ENCODE results near the gene TRMT2A.

The TRMT2A gene

DNA sequence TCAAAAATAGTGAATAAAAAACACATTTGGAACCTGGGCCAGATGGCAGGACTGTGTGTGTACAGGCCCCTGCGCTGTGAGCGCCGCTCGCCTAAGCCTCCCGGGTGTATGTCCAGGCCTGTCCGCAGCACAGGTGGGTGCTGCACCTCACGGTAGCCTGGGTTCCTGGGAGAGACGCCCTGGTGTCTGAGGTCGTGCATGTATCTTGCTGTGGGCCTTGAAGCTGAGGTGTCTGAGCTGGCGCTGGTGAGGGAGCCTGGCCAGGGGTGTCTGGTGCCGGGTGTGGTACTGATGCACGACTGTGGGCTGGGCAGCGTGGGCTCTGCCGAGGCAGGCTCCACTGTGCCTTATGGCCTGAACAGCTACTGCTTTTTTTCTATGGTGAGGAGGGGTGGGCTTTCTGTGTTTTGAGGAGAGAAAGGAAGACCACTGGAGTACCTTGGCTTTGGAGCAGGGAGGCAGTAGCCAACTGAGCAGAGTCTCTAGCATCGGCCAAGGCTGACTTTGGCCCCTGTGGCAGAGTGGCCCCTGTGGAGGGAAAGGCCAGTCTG is 10.4 kb upstream of the TRMT2A start:
- Histone ChIP-seq H3K9ac (ENCODE audit: low read depth, low read length) (no peak overlapping the region), H3K27me3 (ENCODE audit: insufficient read depth, low read length, poor library complexity) (no peaks in the 10 kb centered on the region), H3K36me3 (ENCODE audit: insufficient read depth, low read length) (peaks cover 55% of the 10 kb centered on the region), H3K27ac (ENCODE audit: low read length) (no peak overlapping the region), H3K79me2 (ENCODE audit: insufficient read depth, low read length) (peaks cover 32% of the 10 kb centered on the region), H2AFZ (ENCODE audit: low read depth, low read length) (no peak overlapping the region), H3K9me3 (ENCODE audit: insufficient read depth, low read length, severe bottlenecking) (no peaks in the 10 kb centered on the region), H3K4me2 (ENCODE audit: insufficient read depth, low read length) (no peak overlapping the region), H4K20me1 (ENCODE audit: insufficient read depth, low read length) (peaks cover 78% of the 10 kb centered on the region), H3K4me1 (ENCODE audit: insufficient read depth, low read length) (peaks cover 10% of the 10 kb centered on the region), H3K4me3 (ENCODE audit: low read depth in 1 of 2, low read length in 2 of 2) (no peak overlapping the region)
- TF ChIP-seq, protein P1, sequence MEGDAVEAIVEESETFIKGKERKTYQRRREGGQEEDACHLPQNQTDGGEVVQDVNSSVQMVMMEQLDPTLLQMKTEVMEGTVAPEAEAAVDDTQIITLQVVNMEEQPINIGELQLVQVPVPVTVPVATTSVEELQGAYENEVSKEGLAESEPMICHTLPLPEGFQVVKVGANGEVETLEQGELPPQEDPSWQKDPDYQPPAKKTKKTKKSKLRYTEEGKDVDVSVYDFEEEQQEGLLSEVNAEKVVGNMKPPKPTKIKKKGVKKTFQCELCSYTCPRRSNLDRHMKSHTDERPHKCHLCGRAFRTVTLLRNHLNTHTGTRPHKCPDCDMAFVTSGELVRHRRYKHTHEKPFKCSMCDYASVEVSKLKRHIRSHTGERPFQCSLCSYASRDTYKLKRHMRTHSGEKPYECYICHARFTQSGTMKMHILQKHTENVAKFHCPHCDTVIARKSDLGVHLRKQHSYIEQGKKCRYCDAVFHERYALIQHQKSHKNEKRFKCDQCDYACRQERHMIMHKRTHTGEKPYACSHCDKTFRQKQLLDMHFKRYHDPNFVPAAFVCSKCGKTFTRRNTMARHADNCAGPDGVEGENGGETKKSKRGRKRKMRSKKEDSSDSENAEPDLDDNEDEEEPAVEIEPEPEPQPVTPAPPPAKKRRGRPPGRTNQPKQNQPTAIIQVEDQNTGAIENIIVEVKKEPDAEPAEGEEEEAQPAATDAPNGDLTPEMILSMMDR (IDR thresholded peaks at IDR 0.05; ENCODE audit: borderline replicate concordance, extremely low read depth, low read length, poor library complexity, severe bottlenecking), result no peak
- TF ChIP-seq EZH2 (IDR thresholded peaks at IDR 0.05; ENCODE audit: borderline replicate concordance, low read depth, low read length, severe bottlenecking), result no peak
- DNase-seq, result no peak
- no peak for ATAC-seq (ENCODE audit: insufficient read depth, low read depth)

DNA sequence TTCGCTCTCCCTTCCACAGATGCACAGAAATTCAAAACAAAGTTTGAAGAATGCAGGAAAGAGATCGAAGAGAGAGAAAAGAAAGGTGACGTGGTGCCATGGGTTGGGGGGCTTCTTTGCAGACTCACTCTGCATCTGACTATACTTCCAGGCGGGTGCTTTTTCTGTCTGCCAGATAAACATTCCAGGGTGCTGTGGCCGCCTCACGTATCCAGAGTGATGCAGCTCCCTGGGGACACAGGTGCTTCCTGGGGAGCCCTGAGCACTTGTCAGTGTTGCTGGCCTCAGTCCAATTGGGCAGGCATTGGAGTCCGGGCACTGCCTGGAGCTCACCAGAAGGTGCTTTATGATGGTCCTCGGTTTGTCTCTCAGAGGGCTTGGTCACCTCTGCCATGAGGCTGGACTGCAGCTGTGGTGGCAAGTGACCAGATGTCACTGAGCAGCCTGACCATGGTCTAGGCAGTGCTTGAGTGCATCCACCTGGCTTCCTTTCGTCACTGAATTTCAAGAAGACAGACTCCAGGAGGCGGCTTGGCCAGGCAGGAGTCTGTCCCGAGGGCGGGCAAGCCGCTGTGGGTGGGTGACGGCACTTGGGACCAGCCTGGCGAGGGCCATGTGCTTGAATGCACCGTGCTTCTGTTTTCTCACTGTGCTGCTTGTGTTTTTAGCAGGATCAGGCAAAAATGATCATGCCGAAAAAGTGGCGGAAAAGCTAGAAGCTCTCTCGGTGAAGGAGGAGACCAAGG is 9.4 kb upstream of the TRMT2A start:
- peaks cover 16% of the 10 kb centered on the region for H3K4me1 ChIP-seq (ENCODE audit: insufficient read depth, low read length)
- DNase-seq, result no peak
- no peaks in the 10 kb centered on the region for H3K9me3 ChIP-seq (ENCODE audit: insufficient read depth, low read length, severe bottlenecking)
- H3K27me3 ChIP-seq (ENCODE audit: insufficient read depth, low read length, poor library complexity), result no peaks in the 10 kb centered on the region
- H3K4me2 ChIP-seq (ENCODE audit: insufficient read depth, low read length), result no peak overlapping the region
- H4K20me1 ChIP-seq (ENCODE audit: insufficient read depth, low read length), result peaks cover 84% of the 10 kb centered on the region
- H3K4me3 ChIP-seq (ENCODE audit: low read depth in 1 of 2, low read length in 2 of 2), result no peak overlapping the region
- peaks cover 35% of the 10 kb centered on the region for H3K79me2 ChIP-seq (ENCODE audit: insufficient read depth, low read length)
- no peak for ATAC-seq (ENCODE audit: insufficient read depth, low read depth)
- H3K27ac ChIP-seq (ENCODE audit: low read length), result no peak overlapping the region
- TF ChIP-seq, protein P1 (IDR thresholded peaks at IDR 0.05; ENCODE audit: borderline replicate concordance, extremely low read depth, low read length, poor library complexity, severe bottlenecking), result no peak
- TF ChIP-seq EZH2 (IDR thresholded peaks at IDR 0.05; ENCODE audit: borderline replicate concordance, low read depth, low read length, severe bottlenecking), result no peak
- no peak overlapping the region for H3K9ac ChIP-seq (ENCODE audit: low read depth, low read length)
- H3K36me3 ChIP-seq (ENCODE audit: insufficient read depth, low read length), result peaks cover 64% of the 10 kb centered on the region
- no peak overlapping the region for H2AFZ ChIP-seq (ENCODE audit: low read depth, low read length)

DNA sequence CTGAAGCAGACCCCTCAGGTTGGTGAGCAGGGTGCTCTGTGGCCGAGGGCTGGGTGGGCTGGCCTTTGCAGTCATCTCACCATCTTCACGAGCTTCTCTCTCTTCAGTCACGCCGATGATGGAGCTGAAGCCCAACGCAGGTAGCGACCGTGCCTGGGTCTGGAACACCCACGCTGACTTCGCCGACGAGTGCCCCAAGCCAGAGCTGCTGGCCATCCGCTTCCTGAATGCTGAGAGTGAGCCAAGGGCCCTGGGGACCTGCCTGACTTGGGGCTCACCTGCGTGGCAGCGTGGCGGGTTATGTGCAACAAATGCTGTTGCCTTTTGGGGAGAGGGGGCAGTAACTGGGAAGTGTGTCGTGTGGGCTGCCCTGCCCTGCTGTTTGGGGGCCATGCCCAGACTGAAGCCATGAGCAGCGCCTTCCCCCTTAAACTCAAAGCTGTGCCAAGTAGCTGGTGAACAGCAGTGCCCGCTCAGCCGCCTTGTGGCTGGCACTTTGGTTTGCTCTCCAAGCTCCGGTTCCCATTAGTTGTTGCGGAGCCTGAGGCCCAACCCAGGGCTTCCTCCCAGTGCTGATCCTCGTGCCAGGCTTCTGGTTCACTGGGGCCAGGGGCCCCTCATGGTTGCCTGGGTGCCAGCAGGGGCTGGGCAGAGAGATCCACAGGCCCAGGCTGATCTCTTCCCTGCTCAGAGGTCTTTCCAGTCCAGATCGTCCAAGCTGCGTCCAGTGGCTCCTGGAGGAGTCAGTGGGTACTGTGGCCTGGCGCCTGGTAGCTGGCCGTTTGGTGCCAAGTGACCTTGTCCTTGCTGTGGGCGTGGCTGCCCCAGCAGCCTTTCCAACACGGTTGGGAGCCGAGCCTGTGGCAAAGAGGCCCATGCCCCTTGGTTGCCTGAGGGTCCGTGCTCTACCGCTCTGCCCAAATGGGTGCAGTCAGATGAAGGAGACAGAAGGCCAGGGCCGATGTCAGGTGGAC is 8.5 kb upstream of the TRMT2A start:
- Histone ChIP-seq H3K4me3 (ENCODE audit: low read depth in 1 of 2, low read length in 2 of 2) (no peak overlapping the region), H3K4me1 (ENCODE audit: insufficient read depth, low read length) (peaks cover 17% of the 10 kb centered on the region), H3K9ac (ENCODE audit: low read depth, low read length) (no peak overlapping the region), H3K4me2 (ENCODE audit: insufficient read depth, low read length) (no peak overlapping the region), H2AFZ (ENCODE audit: low read depth, low read length) (no peak overlapping the region), H3K36me3 (ENCODE audit: insufficient read depth, low read length) (peaks cover 74% of the 10 kb centered on the region), H3K9me3 (ENCODE audit: insufficient read depth, low read length, severe bottlenecking) (no peaks in the 10 kb centered on the region), H4K20me1 (ENCODE audit: insufficient read depth, low read length) (peaks cover 91% of the 10 kb centered on the region), H3K27ac (ENCODE audit: low read length) (no peak overlapping the region), H3K27me3 (ENCODE audit: insufficient read depth, low read length, poor library complexity) (no peaks in the 10 kb centered on the region), H3K79me2 (ENCODE audit: insufficient read depth, low read length) (peaks cover 44% of the 10 kb centered on the region)
- TF ChIP-seq EZH2 (IDR thresholded peaks at IDR 0.05; ENCODE audit: borderline replicate concordance, low read depth, low read length, severe bottlenecking), result no peak
- TF ChIP-seq, protein P1 (IDR thresholded peaks at IDR 0.05; ENCODE audit: borderline replicate concordance, extremely low read depth, low read length, poor library complexity, severe bottlenecking), result no peak
- no peak for ATAC-seq (ENCODE audit: insufficient read depth, low read depth)
- no peak for DNase-seq
